ENCODE results near the gene LONP2.

- TF ChIP-seq CTCF (IDR thresholded peaks at IDR 0.05 in 8 of 11, conservative IDR thresholded peaks at IDR 0.05 in 3 of 11) (no peak), POLR2AphosphoS5 (IDR thresholded peaks at IDR 0.05) (no peak)
Observed at GRCh38 chr16:48236286-48236685, 7.8 kb upstream of the LONP2 start.

Data from spleen (tissue), 7 donors.